ENCODE results near the gene PDZK1.

Gene PDZK1

GRCh38 chr1:145702826-145703225, 4.3 kb downstream of the PDZK1 start:
- no peak overlapping the region for H3K4me3 ChIP-seq (ENCODE audit: low read depth, low read length)
- POLR2A ChIA-PET = no interaction called here
- CTCF ChIA-PET = interaction anchor here (1.4 to 4.4 kb wide), 2 partner anchors 14 to 18 kb away, joined by 3 to 42 read pairs; partner anchors contain the start of gene CD160
- no peak for TF ChIP-seq CTCF (IDR thresholded peaks at IDR 0.05; ENCODE audit: insufficient read depth, low read length, missing control alignments)
- DNase-seq (ENCODE audit: low read depth, low spot score) = no peak

- no peak for TF ChIP-seq CTCF (IDR thresholded peaks at IDR 0.05; ENCODE audit: insufficient read depth, low read length, missing control alignments)
- POLR2A ChIA-PET = no interaction called here
- CTCF ChIA-PET = interaction anchor here (4.4 kb wide), 1 partner anchor 19 kb away, joined by 42 read pairs; the partner anchor contains the start of gene CD160
Measured at GRCh38 chr1:145702052-145702451, 5.1 kb downstream of the PDZK1 start.

GRCh38 chr1:145701306-145701862, 5.8 kb downstream of the PDZK1 start:
- no peak for DNase-seq (ENCODE audit: low read depth, low spot score)
- CTCF ChIA-PET = no interaction called here
- no peak overlapping the region for H3K4me3 ChIP-seq (ENCODE audit: low read depth, low read length)
- POLR2A ChIA-PET = no interaction called here
- TF ChIP-seq CTCF (IDR thresholded peaks at IDR 0.05; ENCODE audit: insufficient read depth, low read length, missing control alignments) = no peak

More at GRCh38 chr1:145702052-145702451, 5.1 kb downstream of the PDZK1 start:
- no peak overlapping the region for H3K4me3 ChIP-seq (ENCODE audit: low read depth, low read length)
- no peak for DNase-seq (ENCODE audit: low read depth, low spot score)

GRCh38 chr1:145696630-145696960, 10.6 kb downstream of the PDZK1 start:
- no peak for TF ChIP-seq CTCF (IDR thresholded peaks at IDR 0.05; ENCODE audit: insufficient read depth, low read length, missing control alignments)
- POLR2A ChIA-PET = no interaction called here
- DNase-seq (ENCODE audit: low read depth, low spot score) = no peak

GRCh38 chr1:145695821-145696629, 11.1 kb downstream of the PDZK1 start:
- no peak for TF ChIP-seq CTCF (IDR thresholded peaks at IDR 0.05; ENCODE audit: insufficient read depth, low read length, missing control alignments)
- ChIA-PET POLR2A (no interaction called here), CTCF (interaction anchor here (1.5 kb wide), 1 partner anchor 24 kb away, joined by 6 read pairs; no protein-coding TSS in a partner anchor)
- H3K4me3 ChIP-seq (ENCODE audit: low read depth, low read length) = no peak overlapping the region
- DNase-seq (ENCODE audit: low read depth, low spot score) = no peak

More at GRCh38 chr1:145696630-145696960, 10.6 kb downstream of the PDZK1 start:
- no peak overlapping the region for H3K4me3 ChIP-seq (ENCODE audit: low read depth, low read length)
- CTCF ChIA-PET = interaction anchor here (1.5 kb wide), 1 partner anchor 24 kb away, joined by 6 read pairs; no protein-coding TSS in a partner anchor

GRCh38 chr1:145692785-145693443, 14.3 kb downstream of the PDZK1 start:
- TF ChIP-seq CTCF (IDR thresholded peaks at IDR 0.05; ENCODE audit: insufficient read depth, low read length, missing control alignments) = no peak
- ChIA-PET CTCF (interaction anchor here (2.6 kb wide), 1 partner anchor 28 kb away, joined by 18 read pairs; no protein-coding TSS in a partner anchor), POLR2A (no interaction called here)
- no peak overlapping the region for H3K4me3 ChIP-seq (ENCODE audit: low read depth, low read length)
- no peak for DNase-seq (ENCODE audit: low read depth, low spot score)
